Gastrocnemius medialis (tissue), 4 donors: Measurements from ENCODE around the gene ZBTB21.

ENCODE experiments used
- POLR2A ChIP-seq, 2 donors: fragments of 450-650 bp; IDR thresholded peaks; one replicate each; pipeline ENCODE4 v1.6.1; 2017; ENCODE audit warnings: antibody characterized with exemption in 2 of 2, mild to moderate bottlenecking in 2 of 2, moderate library complexity in 2 of 2
- TF ChIP-seq, protein P1 (sequence below), 5 experiments: fragments of 450-650 bp in 3 of 5; fragments of 200-600 bp in 2 of 5; sonication (generic) in 2 of 5; IDR thresholded peaks in 4 of 5; conservative IDR thresholded peaks in 1 of 5; 1 replicate in 4 of 5; 2 replicates in 1 of 5; pipeline ENCODE4 v1.5.1; 2016 to 2019; ENCODE audit warnings: antibody characterized with exemption in 5 of 5, mild to moderate bottlenecking in 3 of 5, moderate library complexity in 3 of 5

DNA sequence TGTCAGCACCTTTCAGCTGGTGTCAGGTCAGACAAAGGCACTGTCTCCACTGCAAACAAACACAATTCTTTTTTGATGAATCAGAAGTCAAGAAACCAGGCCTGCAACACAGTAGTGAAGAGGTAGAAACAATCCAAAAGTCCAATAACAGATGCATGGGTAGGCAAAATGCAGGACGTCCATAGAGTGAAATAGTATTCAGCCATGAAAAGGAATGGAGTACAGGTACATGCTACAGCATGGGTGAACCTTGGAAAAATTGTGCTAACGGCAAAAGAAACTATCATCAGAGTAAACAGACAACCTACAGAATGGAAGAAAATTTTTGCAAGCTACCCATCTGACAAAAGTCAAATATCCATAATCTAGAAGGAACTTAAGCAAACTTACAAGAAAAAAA, 26.2 kb upstream of the ZBTB21 start:
- TF ChIP-seq, protein P1, sequence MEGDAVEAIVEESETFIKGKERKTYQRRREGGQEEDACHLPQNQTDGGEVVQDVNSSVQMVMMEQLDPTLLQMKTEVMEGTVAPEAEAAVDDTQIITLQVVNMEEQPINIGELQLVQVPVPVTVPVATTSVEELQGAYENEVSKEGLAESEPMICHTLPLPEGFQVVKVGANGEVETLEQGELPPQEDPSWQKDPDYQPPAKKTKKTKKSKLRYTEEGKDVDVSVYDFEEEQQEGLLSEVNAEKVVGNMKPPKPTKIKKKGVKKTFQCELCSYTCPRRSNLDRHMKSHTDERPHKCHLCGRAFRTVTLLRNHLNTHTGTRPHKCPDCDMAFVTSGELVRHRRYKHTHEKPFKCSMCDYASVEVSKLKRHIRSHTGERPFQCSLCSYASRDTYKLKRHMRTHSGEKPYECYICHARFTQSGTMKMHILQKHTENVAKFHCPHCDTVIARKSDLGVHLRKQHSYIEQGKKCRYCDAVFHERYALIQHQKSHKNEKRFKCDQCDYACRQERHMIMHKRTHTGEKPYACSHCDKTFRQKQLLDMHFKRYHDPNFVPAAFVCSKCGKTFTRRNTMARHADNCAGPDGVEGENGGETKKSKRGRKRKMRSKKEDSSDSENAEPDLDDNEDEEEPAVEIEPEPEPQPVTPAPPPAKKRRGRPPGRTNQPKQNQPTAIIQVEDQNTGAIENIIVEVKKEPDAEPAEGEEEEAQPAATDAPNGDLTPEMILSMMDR (IDR thresholded peaks at IDR 0.05 in 4 of 5, conservative IDR thresholded peaks at IDR 0.05 in 1 of 5): no peak
- no peak for TF ChIP-seq POLR2A (IDR thresholded peaks at IDR 0.05)
